ENCODE results near the gene ADORA2A.

ADORA2A gene

DNA sequence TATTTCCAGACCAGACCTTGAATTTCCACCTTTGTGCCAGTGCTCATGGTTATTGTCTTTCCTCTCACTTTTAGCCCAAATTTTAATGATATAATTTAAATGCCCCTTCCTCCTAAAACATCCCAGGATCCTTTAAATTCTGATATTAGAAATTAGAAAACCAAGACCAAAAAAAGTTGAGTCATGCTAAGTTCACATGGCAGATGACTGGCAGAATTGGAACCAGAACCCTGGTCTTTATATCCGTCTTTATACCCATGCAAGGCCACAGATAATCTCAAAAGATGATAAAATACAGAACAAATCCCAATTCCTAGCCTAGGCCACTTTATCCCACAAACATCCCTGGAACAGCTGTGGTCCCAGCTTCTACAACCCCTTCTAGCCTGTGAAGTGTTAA is 26.5 kb downstream of the ADORA2A start:
- DNase-seq (ENCODE audit: low spot score): no peak

DNA sequence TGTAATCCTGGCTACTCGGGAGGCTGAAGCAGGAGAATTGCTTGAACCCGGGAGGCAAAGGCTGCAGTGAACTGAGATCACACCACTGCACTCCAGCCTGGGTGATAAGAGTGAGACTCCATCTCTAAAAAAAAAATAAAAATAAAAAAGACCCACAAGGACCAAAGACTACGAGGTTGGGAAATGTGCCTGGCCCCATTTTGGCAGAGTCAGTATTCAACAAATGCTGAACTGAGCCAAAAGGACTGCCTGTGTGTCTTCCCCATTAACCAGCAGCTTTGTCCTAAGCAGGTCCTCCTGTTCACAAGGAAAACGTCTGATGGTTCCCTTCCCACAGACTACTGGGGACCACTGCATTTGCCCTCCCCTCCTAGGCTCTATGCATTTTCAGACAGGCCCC is 27.6 kb downstream of the ADORA2A start:
- no peak for DNase-seq (ENCODE audit: low spot score)

DNA sequence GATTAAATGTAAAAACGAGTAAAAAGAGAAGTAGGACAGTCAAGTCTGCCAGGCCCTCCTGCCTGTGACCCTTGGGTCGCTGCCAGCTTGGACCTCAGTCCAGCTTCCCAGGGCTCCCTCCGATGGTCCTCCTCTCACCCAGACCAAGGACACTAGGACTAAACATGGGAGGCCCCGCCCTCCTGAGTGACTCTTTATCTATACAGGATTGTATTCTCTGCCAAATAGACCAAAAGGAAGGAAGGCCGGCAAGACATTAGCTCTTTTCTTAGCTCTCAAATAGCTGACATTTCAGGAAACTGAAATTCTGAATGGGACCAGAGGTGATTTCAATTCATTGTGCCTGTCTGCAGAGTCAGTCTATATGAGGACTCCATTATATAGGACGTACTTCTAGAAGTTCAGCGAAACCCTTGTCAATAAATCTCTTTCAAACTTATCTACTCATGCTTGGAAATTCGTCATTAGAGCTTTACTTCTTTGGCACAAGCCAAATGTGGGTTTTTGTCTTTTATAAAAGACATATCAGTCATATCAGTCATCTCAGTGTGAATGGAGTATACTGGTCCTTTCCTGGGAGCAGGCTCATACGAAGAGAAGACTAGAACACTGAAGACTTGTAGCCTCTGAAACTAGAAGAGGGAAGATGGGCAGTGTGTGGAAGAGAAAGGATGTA is 28.5 kb downstream of the ADORA2A start:
- no peak for DNase-seq (ENCODE audit: low spot score)

DNA sequence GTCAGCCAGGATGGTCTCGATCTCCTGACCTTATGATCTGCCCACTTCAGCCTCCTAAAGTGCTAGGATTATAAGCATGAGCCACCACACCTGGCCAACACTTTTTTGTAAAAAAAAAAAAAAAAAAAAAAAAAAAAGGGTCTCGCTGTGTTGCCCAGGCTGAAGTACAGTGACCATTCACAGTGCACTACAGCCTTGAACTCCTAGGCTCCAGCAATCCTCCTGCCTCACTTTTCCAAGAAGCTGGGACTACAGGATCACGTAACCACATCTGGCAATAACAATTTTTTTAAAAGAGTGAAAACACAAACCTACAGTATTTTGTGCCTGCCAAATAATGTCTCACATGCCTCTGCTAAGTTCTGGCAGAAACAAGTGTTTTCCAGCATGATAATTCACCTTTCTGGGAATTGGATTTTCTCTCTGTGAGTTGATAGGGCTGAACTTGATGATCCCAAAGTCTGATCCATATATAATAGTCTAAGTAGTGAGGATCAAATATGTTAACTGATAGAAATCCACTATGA is 30.6 kb downstream of the ADORA2A start:
- DNase-seq (ENCODE audit: low spot score): no peak

DNA sequence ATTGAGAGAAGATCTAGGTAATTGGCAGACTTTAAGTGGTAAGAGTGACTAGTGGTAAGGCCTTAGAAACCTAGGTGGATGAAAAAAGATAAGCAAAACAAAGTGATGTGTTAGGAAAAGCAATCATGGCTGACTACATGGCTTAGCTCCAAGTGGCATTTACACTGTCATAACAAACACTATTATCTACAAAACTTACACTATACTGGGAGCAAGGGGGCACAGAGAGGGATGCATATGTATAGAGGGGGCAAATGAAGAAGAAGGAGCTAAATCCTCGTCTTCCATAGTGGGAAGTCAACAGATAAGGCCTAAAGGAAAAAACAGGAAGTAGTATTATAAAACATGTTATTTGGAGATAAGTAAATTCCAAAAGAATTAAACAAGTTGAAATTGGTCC is 32.5 kb downstream of the ADORA2A start:
- no peak for DNase-seq (ENCODE audit: low spot score)

DNA sequence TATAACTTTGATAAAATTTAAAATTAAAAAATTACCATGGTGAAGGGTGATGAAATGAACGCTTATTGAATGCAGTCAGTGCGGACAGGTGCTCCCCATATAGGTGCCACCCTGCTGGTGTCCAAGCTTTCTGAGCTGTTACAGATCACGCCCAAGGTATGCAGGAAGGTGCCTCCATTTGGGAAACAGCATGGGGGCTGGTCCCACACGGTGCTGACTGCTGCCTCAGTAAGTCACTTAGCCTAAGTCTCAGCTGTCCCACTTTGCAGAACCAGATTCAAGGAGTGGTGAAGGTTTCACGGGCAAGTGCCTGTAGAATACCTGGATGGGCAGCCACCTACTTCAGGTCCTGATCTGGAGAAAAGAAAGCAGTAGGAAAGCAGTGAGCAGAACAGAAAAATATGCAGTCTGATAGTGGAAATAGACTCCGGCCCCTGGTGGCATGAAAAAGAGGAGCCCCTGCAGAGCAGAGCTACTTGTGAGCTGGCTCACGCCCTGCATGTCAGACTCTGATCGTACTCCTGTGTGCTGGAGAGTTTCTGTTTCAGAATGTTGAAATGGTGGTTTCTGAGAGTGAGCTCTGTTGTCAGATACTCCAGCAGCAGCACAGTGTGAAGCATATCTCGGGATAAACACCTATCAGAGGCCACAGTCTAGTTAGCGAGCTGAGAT is 33.2 kb downstream of the ADORA2A start:
- no peak for DNase-seq (ENCODE audit: low spot score)

DNA sequence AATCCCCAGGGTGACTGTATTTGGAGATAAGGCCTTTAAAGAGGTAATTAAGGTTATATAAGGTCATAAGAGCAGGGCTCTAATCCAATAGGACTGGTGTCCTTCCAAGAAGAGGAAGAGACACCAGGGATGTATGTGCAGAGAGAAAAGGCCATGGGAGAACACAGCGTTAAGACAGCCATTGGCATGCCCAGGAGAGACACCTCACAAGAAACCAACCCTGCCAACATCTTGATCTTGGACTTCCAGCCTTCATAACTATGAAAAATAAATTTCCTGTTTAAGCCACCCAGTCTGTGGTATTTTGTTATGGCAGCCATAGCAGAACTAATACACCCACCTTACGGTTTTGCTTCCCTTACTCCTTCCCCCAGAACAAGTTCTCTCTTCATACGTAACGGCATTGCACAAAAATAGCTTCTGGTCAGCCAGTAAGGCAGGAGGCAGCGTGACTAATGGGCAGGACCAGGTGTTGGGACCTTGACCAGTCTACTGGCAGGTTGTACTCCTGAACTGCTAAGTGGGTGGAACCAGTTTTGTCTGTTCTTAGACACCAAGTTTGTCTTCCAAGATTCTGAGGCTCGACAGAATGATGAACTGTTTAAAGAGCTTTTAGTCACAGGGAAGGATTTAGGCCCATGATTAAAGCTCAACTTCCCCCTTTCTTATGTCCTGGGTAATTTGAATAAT is 35.8 kb downstream of the ADORA2A start:
- no peak for DNase-seq (ENCODE audit: low spot score)

DNA sequence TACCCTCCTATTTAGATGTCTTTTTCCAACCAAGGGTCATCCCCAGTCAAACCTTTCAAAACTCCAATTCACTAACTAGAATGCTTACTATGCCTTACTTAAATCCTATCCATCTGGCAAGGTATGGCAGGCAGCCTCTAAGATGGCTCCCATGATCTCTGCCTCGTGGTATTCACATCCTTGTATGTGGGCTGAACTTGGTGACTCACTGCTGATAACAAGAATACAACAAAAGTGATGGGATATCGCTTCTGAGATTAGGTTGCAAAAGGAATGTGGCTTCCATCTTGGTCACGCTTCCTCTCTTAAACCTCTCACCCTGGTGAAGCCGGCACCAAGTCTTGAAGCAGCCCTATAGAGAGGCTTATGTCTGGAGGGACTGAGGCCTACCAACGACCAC is 38.2 kb downstream of the ADORA2A start:
- DNase-seq (ENCODE audit: low spot score): no peak

DNA sequence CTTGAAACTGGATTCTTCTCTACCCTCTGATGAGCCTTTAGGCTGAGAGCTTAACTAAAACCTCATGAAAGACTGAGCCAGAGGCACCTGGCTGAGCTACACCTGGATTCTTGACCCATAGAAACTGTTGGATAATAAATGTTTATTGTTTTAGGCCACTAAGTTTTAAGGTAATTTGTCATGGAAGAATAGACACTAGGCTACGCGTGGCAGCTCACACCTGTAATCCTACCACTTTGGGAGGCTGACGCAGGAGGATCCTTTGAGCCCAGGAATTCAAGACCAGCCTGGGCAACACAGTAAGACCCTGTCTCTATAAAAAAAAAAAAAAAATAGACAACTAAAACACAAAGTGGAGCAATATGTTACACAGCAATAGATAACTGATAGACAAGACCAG is 38.6 kb downstream of the ADORA2A start:
- no peak for DNase-seq (ENCODE audit: low spot score)

DNA sequence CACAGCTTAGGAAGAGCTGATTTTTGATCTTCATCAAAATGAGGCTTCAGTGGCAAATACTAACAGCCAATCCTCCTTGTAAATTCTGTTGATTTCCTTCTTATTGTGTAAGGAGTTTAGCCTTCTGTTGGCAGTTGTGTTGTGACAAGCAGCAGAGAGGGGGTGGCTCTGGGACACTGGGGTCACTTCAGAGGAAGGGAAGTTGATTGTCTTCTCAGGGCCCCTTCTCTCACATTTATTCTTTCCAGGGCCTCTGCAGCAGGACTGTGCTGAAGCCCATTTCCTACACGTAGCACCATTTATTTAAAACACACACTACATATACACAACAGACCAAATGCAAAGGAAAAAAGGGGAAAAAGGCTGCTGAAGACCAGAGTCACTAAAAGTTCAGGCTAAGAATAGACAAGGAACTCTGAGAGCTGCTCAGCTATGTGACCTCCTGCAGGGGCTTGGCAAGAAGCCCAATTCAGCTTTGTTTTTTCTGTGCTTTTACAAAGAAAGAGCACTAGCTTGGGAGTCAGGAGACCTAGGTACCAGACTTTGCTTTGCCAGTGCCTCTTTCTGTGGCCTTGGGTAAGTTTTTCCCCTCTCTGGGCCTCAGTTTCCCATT is 39.4 kb downstream of the ADORA2A start:
- DNase-seq (ENCODE audit: low spot score): no peak

DNA sequence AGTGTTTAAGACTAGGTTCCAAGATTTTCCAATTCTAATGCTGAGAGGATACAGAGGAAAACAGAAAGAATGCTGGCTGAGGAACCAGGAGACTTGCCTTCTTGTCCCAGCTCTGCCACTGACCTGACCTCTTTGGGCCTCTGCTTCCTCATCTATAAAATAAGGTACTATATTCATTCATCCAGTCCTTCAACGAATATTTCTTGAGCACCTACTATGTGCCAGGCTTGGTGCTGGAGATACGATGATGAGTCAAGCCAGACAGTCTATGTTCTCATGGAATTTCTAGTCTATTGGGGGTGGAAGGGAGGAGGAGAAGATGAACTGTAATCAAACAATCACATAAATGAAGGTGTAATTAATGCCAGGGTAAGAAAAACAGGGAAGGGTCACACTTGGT is 39.9 kb downstream of the ADORA2A start:
- no peak for DNase-seq (ENCODE audit: low spot score)

DNA sequence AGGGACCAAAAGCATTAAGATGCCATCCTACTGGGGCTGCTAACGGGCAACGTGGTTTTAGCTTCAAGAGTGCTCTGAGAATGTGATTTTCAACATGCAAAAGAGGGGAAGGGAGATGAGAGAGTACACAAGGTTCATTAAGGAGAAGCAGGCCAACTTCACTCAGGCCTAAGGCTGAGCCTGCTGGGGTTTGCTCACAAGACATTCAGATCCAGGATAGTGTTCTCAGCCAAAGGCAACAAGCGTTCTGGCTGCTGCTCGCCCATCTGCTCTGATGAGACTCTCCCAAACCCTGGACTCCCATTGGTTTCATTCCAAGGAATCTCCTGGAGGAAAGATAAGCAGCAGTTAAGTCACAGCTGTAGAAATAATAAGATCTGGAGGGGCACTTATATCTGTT is 44.2 kb downstream of the ADORA2A start:
- DNase-seq (ENCODE audit: low spot score): no peak

DNA sequence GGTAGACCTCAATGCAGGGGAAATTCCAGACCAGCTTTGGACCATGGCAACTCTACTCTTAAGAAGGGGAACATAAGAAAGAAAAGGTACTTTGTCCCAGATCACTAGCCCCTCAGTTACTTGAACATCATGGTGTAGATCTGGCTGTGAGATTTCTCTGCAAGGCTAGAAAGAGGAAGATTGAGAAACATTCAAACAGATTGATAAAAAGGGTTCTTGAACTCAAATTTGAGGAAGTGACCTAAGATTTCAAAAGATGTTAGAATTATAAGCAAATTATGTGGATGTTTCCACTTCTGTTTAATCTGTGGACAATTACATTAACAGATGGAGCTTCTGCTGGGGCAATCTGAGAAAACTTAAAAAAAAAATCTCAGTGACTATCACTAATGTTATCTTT is 45.9 kb downstream of the ADORA2A start:
- no peak for DNase-seq (ENCODE audit: low spot score)

DNA sequence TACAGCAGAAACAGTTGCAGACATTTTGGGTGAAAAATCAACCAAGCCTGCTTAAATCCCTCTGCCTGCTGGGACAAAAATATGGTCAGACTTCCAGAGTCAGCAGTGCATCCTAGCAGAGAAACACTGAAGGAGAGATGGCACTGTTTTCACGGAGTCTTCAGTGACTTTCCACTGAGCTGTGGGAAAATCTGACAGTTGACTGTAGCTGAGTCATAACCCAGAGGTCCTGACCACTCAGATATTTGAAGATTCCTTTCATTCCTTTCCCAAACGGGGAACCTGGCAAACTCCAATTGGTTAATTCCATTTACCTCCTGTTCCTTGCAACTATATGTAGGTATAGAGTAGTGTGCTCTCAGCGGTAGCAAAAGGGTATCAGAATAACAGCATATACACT is 46.8 kb downstream of the ADORA2A start:
- no peak for DNase-seq (ENCODE audit: low spot score)

DNA sequence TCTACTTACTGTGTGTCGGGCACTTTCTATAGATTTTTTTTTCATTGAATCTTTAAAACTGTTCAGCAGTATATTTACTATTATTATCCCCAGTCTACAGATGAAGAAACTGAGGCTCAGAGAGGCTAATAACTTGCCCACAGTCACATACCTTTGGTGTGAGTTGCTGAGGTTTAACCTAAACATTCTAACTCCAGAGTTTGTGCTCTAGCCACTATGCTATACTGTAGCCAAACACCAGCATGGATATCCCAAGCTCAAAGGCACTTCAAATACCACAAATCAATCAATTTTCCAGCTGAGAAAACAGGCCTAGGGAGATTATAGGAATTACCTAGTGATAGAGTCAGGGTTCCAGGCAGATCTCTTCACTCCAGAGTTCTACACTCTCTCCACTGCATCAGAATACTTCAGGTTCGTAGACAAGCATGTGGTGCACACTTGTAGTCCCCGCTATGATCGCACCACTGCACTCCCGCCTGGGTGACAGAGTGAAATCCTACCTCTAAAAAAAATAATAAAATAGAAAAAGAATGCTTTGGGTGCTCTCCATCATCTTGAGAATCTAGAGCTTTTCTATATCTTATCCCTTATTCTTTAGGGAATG is 47.4 kb downstream of the ADORA2A start:
- no peak for DNase-seq (ENCODE audit: low spot score)

DNA sequence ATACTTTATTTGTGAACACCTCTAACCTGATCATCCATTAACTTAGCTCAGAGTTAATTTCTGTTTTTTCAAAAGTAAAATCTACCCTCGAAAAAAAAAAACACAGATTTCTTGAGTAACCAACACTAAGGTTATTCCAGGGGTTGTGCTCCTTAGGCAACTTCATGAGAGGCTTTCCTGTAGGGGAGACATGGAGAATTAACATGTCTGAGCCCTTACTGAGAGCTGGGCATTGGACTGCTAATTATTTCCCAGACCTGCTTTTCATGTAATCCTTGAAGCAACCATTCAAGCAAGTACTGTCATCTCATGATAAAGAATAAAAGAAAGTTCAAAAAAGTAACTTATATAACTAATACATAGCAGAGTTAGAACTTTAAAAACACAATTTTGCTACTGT is 54.2 kb downstream of the ADORA2A start:
- no peak for DNase-seq (ENCODE audit: low spot score)

DNA sequence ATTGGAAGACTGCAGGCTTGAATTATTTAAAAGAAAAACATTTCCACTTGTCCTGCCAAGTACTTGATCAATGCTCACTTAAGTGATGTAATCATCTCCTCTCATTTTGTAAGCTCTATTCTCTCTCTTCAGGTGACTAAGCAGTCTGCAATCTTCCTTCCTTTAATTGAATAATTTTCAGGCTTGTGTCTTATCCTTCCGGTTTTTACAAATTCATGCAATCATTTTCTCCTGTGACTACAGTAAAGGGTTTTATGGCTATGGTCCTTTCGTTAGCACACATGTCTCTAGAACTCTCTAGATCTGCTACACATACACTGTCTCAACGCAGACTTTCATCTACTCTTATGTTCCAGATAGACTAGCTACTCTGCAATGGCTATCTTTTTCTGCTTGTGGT is 55.2 kb downstream of the ADORA2A start:
- DNase-seq (ENCODE audit: low spot score): no peak

DNA sequence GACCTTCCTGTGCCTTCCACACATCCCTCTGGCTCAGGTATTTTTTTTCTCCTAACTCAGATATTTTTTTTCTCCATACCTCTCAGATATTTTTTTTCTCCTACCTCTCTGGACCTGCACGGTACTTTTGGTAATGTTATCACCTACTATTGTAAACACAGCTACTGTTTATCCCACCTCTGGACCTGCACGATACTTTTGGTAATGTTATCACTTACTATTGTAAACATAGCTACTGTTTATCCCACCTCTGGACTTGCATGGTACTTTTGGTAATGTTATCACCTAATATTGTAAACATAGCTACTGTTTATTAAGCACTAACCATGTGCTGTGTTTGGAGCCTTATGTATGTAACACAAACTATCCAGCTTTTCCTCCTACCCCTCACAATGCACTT is 55.6 kb downstream of the ADORA2A start:
- no peak for DNase-seq (ENCODE audit: low spot score)

DNA sequence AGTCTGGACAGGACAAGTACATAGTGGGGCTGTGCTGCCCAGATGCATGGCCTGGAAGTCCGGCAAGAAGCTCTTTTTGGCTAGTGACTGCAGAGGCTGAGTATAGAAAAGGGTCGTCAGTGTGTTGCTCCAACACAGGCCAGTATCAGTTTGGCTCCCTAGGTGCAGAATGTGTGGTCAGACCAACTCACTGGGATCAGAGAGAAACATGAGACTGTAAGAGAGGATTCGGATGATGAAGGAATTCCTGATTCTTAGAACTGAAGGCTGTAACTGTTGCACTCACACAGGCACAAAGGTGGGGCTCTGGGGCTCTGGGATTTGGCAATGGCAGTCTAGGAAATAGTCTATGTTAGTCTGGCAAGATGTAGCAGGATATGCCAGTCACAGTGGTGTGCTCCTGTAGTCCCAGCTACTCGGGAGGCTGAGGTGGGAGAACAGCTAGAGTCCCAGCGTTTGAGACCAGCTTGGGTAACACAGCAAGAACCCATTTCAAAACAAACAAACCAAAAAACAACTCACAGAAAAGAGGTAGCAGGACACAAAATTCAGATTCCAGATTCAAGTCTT is 56.7 kb downstream of the ADORA2A start:
- no peak for DNase-seq (ENCODE audit: low spot score)

DNA sequence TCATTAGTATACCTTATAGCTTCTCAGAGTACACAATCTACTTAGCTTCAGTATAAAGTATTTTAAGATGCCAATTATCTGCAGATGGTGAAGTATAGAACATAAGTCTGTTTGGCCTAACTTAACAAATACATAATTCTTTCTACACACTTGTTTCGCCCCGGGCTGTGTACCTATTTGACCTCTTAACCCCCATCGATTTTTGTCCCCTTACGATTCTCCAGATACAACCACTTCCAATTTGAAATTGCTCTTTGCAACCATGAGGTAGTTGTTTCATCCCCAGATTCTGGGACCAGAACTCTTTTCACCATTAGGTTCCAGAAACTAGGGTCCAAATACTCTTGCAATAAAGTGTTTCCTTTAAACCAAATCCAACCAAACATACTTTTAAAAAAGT is 57.8 kb downstream of the ADORA2A start:
- DNase-seq (ENCODE audit: low spot score): no peak

DNA sequence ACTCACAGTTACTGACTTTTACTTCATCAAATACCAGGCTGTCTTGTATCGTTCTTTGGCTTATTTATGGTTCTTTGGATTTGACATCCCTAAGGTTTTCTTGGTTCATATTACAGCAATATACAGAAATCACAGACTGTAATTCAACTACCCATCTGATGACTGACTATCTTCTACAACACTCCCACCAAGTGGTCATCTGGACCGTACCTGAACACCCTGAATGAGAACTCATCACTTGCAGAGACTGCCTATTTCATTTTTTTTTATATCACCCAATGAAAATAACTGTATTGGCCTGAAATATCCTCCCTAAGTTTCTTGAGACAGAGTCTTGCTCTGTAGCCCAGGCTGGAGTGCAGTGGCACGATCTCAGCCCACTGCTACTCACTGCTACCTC is 58.2 kb downstream of the ADORA2A start:
- DNase-seq (ENCODE audit: low spot score): no peak

DNA sequence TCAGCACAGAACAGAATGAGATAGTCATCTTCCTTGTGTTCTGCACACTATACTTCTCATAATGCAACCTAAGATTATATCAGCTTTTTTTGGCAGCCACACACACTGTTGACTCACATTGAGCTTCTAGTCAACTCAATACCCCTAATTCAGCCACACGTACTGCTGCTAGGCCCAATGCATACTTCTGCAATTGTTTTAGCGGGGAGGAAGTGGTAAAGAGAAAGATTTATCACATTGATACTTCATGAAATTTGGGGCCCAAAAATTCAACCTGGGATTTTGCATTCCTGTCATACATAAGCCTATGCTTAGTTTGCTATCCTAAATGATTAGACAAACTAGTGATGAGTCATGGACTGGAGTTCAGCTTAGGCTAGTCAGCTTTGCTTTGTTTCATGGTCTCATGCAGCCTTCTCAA is 59.1 kb downstream of the ADORA2A start:
- DNase-seq (ENCODE audit: low spot score): no peak
